DOHH2 (cell line): ENCODE measurements around the gene CRY1.

ENCODE experiments used
- EZH2phosphoT487 ChIP-seq: fragments of 200-600 bp; sonication (generic); IDR thresholded peaks from 2 replicates; pipeline ENCODE4 v1.6.1; 2017; ENCODE audit warnings: borderline replicate concordance, mild to moderate bottlenecking, antibody characterized with exemption, low read length, moderate library complexity, mixed read lengths
- TF ChIP-seq, protein P1 (sequence below): fragments of 200-600 bp; sonication (generic); IDR thresholded peaks from one replicate; pipeline ENCODE4 v1.5.1; 2014; ENCODE audit warnings: antibody characterized with exemption, mild to moderate bottlenecking, low read depth, low read length; ENCODE audit not compliant: poor library complexity, severe bottlenecking

DNA sequence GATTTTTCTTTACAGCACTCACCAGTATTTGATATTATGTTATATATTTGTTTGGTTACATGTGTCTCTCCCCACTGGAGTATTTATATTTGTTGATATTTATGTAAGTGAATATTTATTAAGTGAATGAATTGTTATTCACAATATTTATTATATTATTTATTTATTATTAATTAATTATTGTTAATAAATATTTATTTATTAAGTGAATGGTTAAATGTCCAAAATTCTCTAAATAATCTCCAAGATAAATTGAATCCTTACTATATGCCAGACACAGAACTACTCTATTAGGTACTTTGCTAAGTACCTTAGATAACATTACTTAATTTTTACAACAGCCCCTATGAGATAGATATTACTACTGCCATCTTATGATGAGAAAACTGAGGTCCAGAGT, 10.2 kb upstream of the CRY1 start:
- TF ChIP-seq, protein P1, sequence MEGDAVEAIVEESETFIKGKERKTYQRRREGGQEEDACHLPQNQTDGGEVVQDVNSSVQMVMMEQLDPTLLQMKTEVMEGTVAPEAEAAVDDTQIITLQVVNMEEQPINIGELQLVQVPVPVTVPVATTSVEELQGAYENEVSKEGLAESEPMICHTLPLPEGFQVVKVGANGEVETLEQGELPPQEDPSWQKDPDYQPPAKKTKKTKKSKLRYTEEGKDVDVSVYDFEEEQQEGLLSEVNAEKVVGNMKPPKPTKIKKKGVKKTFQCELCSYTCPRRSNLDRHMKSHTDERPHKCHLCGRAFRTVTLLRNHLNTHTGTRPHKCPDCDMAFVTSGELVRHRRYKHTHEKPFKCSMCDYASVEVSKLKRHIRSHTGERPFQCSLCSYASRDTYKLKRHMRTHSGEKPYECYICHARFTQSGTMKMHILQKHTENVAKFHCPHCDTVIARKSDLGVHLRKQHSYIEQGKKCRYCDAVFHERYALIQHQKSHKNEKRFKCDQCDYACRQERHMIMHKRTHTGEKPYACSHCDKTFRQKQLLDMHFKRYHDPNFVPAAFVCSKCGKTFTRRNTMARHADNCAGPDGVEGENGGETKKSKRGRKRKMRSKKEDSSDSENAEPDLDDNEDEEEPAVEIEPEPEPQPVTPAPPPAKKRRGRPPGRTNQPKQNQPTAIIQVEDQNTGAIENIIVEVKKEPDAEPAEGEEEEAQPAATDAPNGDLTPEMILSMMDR, result no peak
- TF ChIP-seq EZH2phosphoT487, result no peak
